Left kidney (tissue), 1 donor: Measurements from ENCODE around the gene MEX3A. TPM values are rescaled to one million over a fixed set of nuclear protein-coding genes. Genes with fewer than 3 reads are reported as not detected.

Experiments used
- polyA plus RNA-seq: library from polyadenylated mRNA; unstranded; fragments of 120-200 nt; gene quantifications from one replicate; pipeline ENCODE4 v1.2.1, GENCODE V29; 2013; ENCODE audit not compliant: insufficient read length

The MEX3A gene
- polyA plus RNA-seq, 1 donor: 46.7 TPM

Other genes starting within 250 kb of the MEX3A start
- 78.4 TPM for gene GON4L, start 225.3 kb downstream of the MEX3A start, polyA plus RNA-seq
- 21.7 TPM for gene SYT11, start 222.9 kb downstream of the MEX3A start, polyA plus RNA-seq
- 59.5 TPM for gene RIT1, start 171.1 kb downstream of the MEX3A start, polyA plus RNA-seq
- 82.4 TPM for gene KHDC4, start 148.1 kb downstream of the MEX3A start, polyA plus RNA-seq
- 0.15 TPM for gene RXFP4, start 140.8 kb downstream of the MEX3A start, polyA plus RNA-seq
- gene ARHGEF2, start 103.9 kb downstream of the MEX3A start, polyA plus RNA-seq: 86.7 TPM
- gene SSR2, start 61.5 kb downstream of the MEX3A start, polyA plus RNA-seq: 362 TPM
- gene UBQLN4, start 28.7 kb downstream of the MEX3A start, polyA plus RNA-seq: 56.8 TPM
- 45.9 TPM for gene LAMTOR2, start 27.7 kb downstream of the MEX3A start, polyA plus RNA-seq
- gene RAB25, start 21.3 kb downstream of the MEX3A start, polyA plus RNA-seq: 46.9 TPM
- 74.2 TPM for gene LMNA, start 32.2 kb upstream of the MEX3A start, polyA plus RNA-seq
- gene SEMA4A, start 71.1 kb upstream of the MEX3A start, polyA plus RNA-seq: 19.7 TPM
- gene SLC25A44, start 111.6 kb upstream of the MEX3A start, polyA plus RNA-seq: 34.9 TPM
- gene PMF1, start 130.5 kb upstream of the MEX3A start, polyA plus RNA-seq: 85.0 TPM
- gene BGLAP, start 159.7 kb upstream of the MEX3A start, polyA plus RNA-seq: 4.8 TPM
- 6.0 TPM for gene PAQR6, start 165.6 kb upstream of the MEX3A start, polyA plus RNA-seq
- gene SMG5, start 200.4 kb upstream of the MEX3A start, polyA plus RNA-seq: 63.4 TPM
- 5.9 TPM for gene TMEM79, start 201.9 kb upstream of the MEX3A start, polyA plus RNA-seq
- gene GLMP, start 213.2 kb upstream of the MEX3A start, polyA plus RNA-seq: 51.0 TPM
- not detected for gene VHLL, start 216.8 kb upstream of the MEX3A start, polyA plus RNA-seq